GM06990 (cell line): ENCODE results near the gene DERL3.

Source experiments
- DNase-seq: peaks from one replicate; pipeline ENCODE4 v3.0.0-alpha.2; 2011; ENCODE audit not compliant: insufficient read length; ENCODE audit errors: extremely low read depth
- H3K27me3 ChIP-seq: replicated peaks from 2 replicates; pipeline ENCODE4 v1.6.0; 2011; ENCODE audit warnings: low read length; ENCODE audit not compliant: control insufficient read depth, insufficient read depth
- H3K36me3 ChIP-seq: 2 replicates; pipeline ENCODE4 v1.5.1; 2011; ENCODE audit warnings: low read length; ENCODE audit not compliant: control insufficient read depth, insufficient read depth
- H3K4me3 ChIP-seq: replicated peaks from 2 replicates; pipeline ENCODE4 v1.5.1; 2011; ENCODE audit warnings: low read depth, mild to moderate bottlenecking, control low read depth, low read length
- CTCF ChIP-seq: IDR thresholded peaks from 2 replicates; pipeline ENCODE4 v1.5.1; 2011; ENCODE audit warnings: low read length, control low read depth, mild to moderate bottlenecking, inconsistent platforms; ENCODE audit not compliant: insufficient read depth, poor library complexity, severe bottlenecking

DERL3 gene

GRCh38 chr22:23826510-23827350 is 12.1 kb downstream of the DERL3 start:
- no peak for TF ChIP-seq CTCF
- no peak overlapping the region for H3K4me3 ChIP-seq
- no peak for DNase-seq
- H3K27me3 ChIP-seq: no peaks in the 10 kb centered on the region
- H3K36me3 ChIP-seq: peaks cover 52% of the 10 kb centered on the region

- TF ChIP-seq CTCF: no peak
Measured at GRCh38 chr22:23825246-23825905, 13.4 kb downstream of the DERL3 start.

DNA sequence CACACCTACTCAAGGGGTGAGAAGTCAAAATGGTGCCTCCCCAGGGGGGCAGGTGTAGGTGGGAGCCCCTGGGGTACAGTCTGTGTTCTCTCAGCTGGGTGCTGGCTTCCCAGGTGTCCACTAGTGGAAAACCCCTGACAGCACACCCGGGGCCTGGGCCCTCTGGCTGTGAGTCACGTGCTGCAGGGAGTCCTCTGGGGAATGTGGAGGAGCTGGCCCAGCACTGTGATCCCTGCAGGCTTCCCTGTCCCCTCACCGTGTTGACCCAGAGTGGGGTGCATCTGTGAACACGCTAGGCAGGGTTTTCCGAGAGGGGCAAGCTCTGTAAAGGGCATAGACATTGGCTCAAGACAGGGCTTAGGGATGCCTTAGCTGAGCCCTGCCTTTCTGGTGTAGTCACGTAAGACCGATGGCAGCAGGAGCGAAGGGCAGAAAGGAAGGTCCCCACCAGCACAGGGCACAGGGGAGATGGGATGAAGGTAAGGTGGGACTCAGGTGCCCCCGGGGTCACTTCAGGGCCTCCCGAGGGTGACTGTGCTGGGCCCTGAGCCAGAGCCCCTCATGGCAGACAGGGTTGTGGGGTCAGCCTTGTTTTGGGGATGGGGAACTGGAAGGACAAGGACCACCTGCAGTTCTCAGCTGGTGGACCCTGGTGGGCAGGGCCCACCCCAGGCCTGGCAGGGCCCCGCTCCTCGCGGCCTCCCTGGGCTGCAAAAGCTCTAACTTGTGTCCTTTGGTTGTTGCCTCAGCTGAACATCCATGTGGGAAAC is 14.1 kb downstream of the DERL3 start:
- no peak for DNase-seq
- H3K36me3 ChIP-seq: peaks cover 56% of the 10 kb centered on the region
- H3K4me3 ChIP-seq: no peak overlapping the region
- H3K27me3 ChIP-seq: no peaks in the 10 kb centered on the region
- TF ChIP-seq CTCF: no peak

More at GRCh38 chr22:23825246-23825905, 13.4 kb downstream of the DERL3 start:
- Histone ChIP-seq H3K27me3 (no peaks in the 10 kb centered on the region), H3K36me3 (peaks cover 56% of the 10 kb centered on the region), H3K4me3 (no peak overlapping the region)
- DNase-seq: no peak

DNA sequence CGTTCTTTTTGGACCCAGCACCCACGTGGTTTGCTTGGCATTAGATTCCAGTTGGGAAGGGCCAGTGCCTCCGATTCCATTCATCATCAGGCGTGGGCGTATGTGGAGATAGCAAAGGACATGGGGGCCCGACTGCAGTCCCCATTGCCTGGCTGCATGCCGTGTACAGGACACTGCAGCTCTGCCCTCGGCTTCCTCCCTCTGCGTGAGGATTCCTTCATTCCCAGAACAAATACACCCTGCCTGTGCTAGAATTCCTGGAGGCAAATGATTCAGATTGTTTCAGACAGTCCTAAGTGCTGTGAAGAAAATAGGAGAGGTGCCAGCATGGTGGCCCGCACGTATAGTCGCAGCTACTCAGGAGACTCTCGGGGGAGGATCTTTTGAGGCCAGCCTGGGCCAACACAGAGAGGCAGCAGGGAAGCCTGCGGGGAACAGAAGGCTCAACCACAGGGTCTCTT is 15.4 kb downstream of the DERL3 start:
- DNase-seq: no peak
- no peak for TF ChIP-seq CTCF
- H3K4me3 ChIP-seq: no peak overlapping the region
- no peaks in the 10 kb centered on the region for H3K27me3 ChIP-seq
- H3K36me3 ChIP-seq: peaks cover 52% of the 10 kb centered on the region

GRCh38 chr22:23822101-23822671 is 16.6 kb downstream of the DERL3 start:
- Histone ChIP-seq H3K27me3 (no peaks in the 10 kb centered on the region), H3K36me3 (peaks cover 52% of the 10 kb centered on the region), H3K4me3 (no peak overlapping the region)
- no peak for TF ChIP-seq CTCF
- no peak for DNase-seq
